Smooth muscle cell (in vitro differentiated cells): Measurements from ENCODE around the gene ARHGAP26. TPM values are rescaled to one million over a fixed set of nuclear protein-coding genes. Genes with fewer than 3 reads are reported as not detected.

Experiments
- DNase-seq: peaks from one replicate; lab custom pipeline; 2025; ENCODE audit not compliant: unreplicated experiment; lab: John Stamatoyannopoulos, UW
- H2AFZ ChIP-seq: fragments of 200-600 bp; sonication (generic); 2 replicates; pipeline ENCODE4 v1.6.0; 2016; ENCODE audit warnings: antibody characterized with exemption, low read depth, mild to moderate bottlenecking
- H3F3A ChIP-seq: fragments of 200-600 bp; sonication (generic); 2 replicates; pipeline ENCODE4 v1.6.0; 2017; ENCODE audit warnings: antibody characterized with exemption, low read depth
- H3K27ac ChIP-seq: fragments of 200-600 bp; sonication (generic); 2 replicates; pipeline ENCODE4 v1.5.1; 2016; ENCODE audit warnings: low read depth, mild to moderate bottlenecking
- H3K27me3 ChIP-seq: fragments of 200-600 bp; sonication (generic); 2 replicates; pipeline ENCODE4 v1.6.1; 2016; ENCODE audit warnings: low read depth, mild to moderate bottlenecking
- H3K36me3 ChIP-seq: fragments of 200-600 bp; sonication (generic); 2 replicates; pipeline ENCODE4 v1.5.1; 2016; ENCODE audit warnings: low read depth
- H3K4me1 ChIP-seq: fragments of 200-600 bp; sonication (generic); 2 replicates; pipeline ENCODE4 v1.5.1; 2016; ENCODE audit warnings: low read depth
- H3K4me2 ChIP-seq: fragments of 200-600 bp; sonication (generic); 2 replicates; pipeline ENCODE4 v1.6.0; 2016; ENCODE audit warnings: mild to moderate bottlenecking
- H3K4me3 ChIP-seq: fragments of 200-600 bp; sonication (generic); 2 replicates; pipeline ENCODE4 v1.5.1; 2016; ENCODE audit warnings: mild to moderate bottlenecking
- H3K79me2 ChIP-seq: fragments of 200-600 bp; sonication (generic); 2 replicates; pipeline ENCODE4 v1.6.0; 2016; ENCODE audit warnings: low read depth, mild to moderate bottlenecking
- H3K9ac ChIP-seq: fragments of 200-600 bp; sonication (generic); 2 replicates; pipeline ENCODE4 v1.6.0; 2016; ENCODE audit warnings: low read depth
- H3K9me3 ChIP-seq: fragments of 200-600 bp; sonication (generic); replicated peaks from 2 replicates; pipeline ENCODE4 v1.5.1; 2016; ENCODE audit warnings: low read depth
- H4K20me1 ChIP-seq: fragments of 200-600 bp; sonication (generic); 2 replicates; pipeline ENCODE4 v1.6.0; 2016; ENCODE audit warnings: low read depth
- CTCF ChIP-seq: fragments of 200-600 bp; sonication (generic); IDR thresholded peaks from 2 replicates; pipeline ENCODE4 v1.5.1; 2017; ENCODE audit warnings: borderline replicate concordance, mild to moderate bottlenecking, antibody characterized with exemption; ENCODE audit not compliant: insufficient read depth, poor library complexity, severe bottlenecking
- WGBS: methylation state at CpG from one replicate; pipeline ENCODE4 v1.1.7; 2016; ENCODE audit warnings: low lambda C conversion rate; 5-methylcytosine and 5-hydroxymethylcytosine counted together
- polyA plus RNA-seq: library from polyadenylated mRNA; unstranded; fragments of >200 nt; fragmentation: Nextera tagmentation; extraction: Ambion mirVana; gene quantifications from 2 replicates; pipeline ENCODE4 v1.2.1, GENCODE V29; 2016
- total RNA-seq: library from RNA; depleted of rRNA; stranded (reverse); fragments of >200 nt; gene quantifications from 2 replicates; pipeline ENCODE4 v1.2.3, GENCODE V29; 2014

Gene ARHGAP26
- total and polyA plus RNA-seq, 2 experiments from 2014 or later: 2.2 to 5.1 TPM

GRCh38 chr5:142821733-142822487 is 51.7 kb downstream of the ARHGAP26 start:
- Histone ChIP-seq H3K79me2 (no peaks in the 10 kb centered on the region), H3K4me3 (no peak overlapping the region), H3K9me3 (no peaks in the 10 kb centered on the region), H3K9ac (no peak overlapping the region), H3K27me3 (no peaks in the 10 kb centered on the region), H3K27ac (peak overlapping the region; percentile 58), H4K20me1 (no peaks in the 10 kb centered on the region), H2AFZ (no peak overlapping the region), H3K4me2 (peak overlapping the region; percentile 39), H3K4me1 (no peaks in the 10 kb centered on the region), H3F3A (peaks cover 2% of the 10 kb centered on the region), H3K36me3 (no peaks in the 10 kb centered on the region)
- no peak for TF ChIP-seq CTCF
- 31% methylated on average over 3 of the region's 3 CpGs for WGBS
- DNase-seq: no peak

GRCh38 chr5:142823126-142823525 is 52.9 kb downstream of the ARHGAP26 start:
- no peak for DNase-seq
- no peak for TF ChIP-seq CTCF
- Histone ChIP-seq H3K27me3 (no peaks in the 10 kb centered on the region), H3K27ac (no peak overlapping the region), H2AFZ (no peak overlapping the region), H3K9me3 (no peaks in the 10 kb centered on the region), H3K4me2 (no peak overlapping the region), H3K9ac (no peak overlapping the region), H3K4me1 (no peaks in the 10 kb centered on the region), H3K4me3 (no peak overlapping the region), H3K79me2 (no peaks in the 10 kb centered on the region), H4K20me1 (no peaks in the 10 kb centered on the region), H3K36me3 (no peaks in the 10 kb centered on the region), H3F3A (peaks cover 2% of the 10 kb centered on the region)
- WGBS: 35% methylated on average over 2 of the region's 2 CpGs

GRCh38 chr5:142823806-142824205 is 53.6 kb downstream of the ARHGAP26 start:
- Histone ChIP-seq H3K36me3 (no peaks in the 10 kb centered on the region), H3F3A (peaks cover 2% of the 10 kb centered on the region), H3K4me1 (no peaks in the 10 kb centered on the region), H3K27ac (no peak overlapping the region), H3K79me2 (no peaks in the 10 kb centered on the region), H3K27me3 (no peaks in the 10 kb centered on the region), H3K9me3 (no peaks in the 10 kb centered on the region), H4K20me1 (no peaks in the 10 kb centered on the region), H3K9ac (no peak overlapping the region), H2AFZ (no peak overlapping the region), H3K4me2 (no peak overlapping the region), H3K4me3 (no peak overlapping the region)
- WGBS: 91% methylated on average over 5 of the region's 5 CpGs
- DNase-seq: no peak
- TF ChIP-seq CTCF: no peak

- no peak overlapping the region for H3K9ac ChIP-seq
- no peaks in the 10 kb centered on the region for H3K4me1 ChIP-seq
- H3K27ac ChIP-seq: no peak overlapping the region
- no peaks in the 10 kb centered on the region for H3K27me3 ChIP-seq
- peaks cover 2% of the 10 kb centered on the region for H3F3A ChIP-seq
- WGBS: 37% methylated on average over 2 of the region's 2 CpGs
- no peaks in the 10 kb centered on the region for H3K79me2 ChIP-seq
- no peaks in the 10 kb centered on the region for H4K20me1 ChIP-seq
- no peaks in the 10 kb centered on the region for H3K9me3 ChIP-seq
- no peak for TF ChIP-seq CTCF
- H3K36me3 ChIP-seq: no peaks in the 10 kb centered on the region
- H3K4me3 ChIP-seq: no peak overlapping the region
- no peak for DNase-seq
- H3K4me2 ChIP-seq: no peak overlapping the region
- no peak overlapping the region for H2AFZ ChIP-seq
These were observed 54.2 kb downstream of the ARHGAP26 start for GRCh38 chr5:142824391-142824790.
